Heart right ventricle (tissue), 16 donors: Measurements from ENCODE around the gene HNMT. TPM values are rescaled to one million over a fixed set of nuclear protein-coding genes. Genes with fewer than 3 reads are reported as not detected.

ENCODE experiments used
- ATAC-seq, 8 donors: fragments of 200-7000 bp; cut with Tn5 transposase; one replicate each; pipeline ENCODE4 v1.9.1; 2020; ENCODE audit warnings: mild to moderate bottlenecking in 8 of 8, moderate library complexity in 8 of 8, moderate number of reproducible peaks in 1 of 8
- DNase-seq, 2 donors: peaks; one replicate each; pipeline ENCODE4 v3.0.0-alpha.2; 2020
- H3K27ac ChIP-seq, 10 donors: fragments of 200-600 bp; sonication (generic) in 2 of 10; one replicate each; pipeline versions ENCODE4 v1.5.0 to v1.8.0; 2020 to 2022; ENCODE audit warnings: mild to moderate bottlenecking in 3 of 10
- H3K27me3 ChIP-seq, 7 donors: fragments of 200-600 bp; one replicate each; pipeline ENCODE4 v1.8.0; 2021 to 2022; ENCODE audit warnings: mild to moderate bottlenecking in 2 of 7
- H3K36me3 ChIP-seq, 9 donors: fragments of 200-600 bp; sonication (generic) in 1 of 9; one replicate each; pipeline versions ENCODE4 v1.5.0 to v1.8.0; 2020 to 2022; ENCODE audit warnings: mild to moderate bottlenecking in 2 of 9
- H3K4me1 ChIP-seq, 9 donors: fragments of 200-600 bp; sonication (generic) in 1 of 9; one replicate each; pipeline versions ENCODE4 v1.5.0 to v1.8.0; 2020 to 2022; ENCODE audit warnings: mild to moderate bottlenecking in 4 of 9
- H3K4me3 ChIP-seq, 10 donors: fragments of 200-600 bp; sonication (generic) in 2 of 10; one replicate each; pipeline versions ENCODE4 v1.5.0 to v1.8.0; 2020 to 2022; ENCODE audit warnings: mild to moderate bottlenecking in 7 of 10, moderate library complexity in 2 of 10
- H3K9me3 ChIP-seq, 11 donors: fragments of 200-600 bp in 10 of 11; sonication (generic) in 2 of 11; one replicate each; pipeline versions ENCODE4 v1.5.0 to v1.8.0; 2013 to 2022; ENCODE audit warnings: mild to moderate bottlenecking in 2 of 11, control low read depth in 1 of 11, moderate library complexity in 1 of 11
- CTCF ChIP-seq, 9 donors: fragments of 200-600 bp; sonication (generic) in 2 of 9; IDR thresholded peaks; one replicate each; pipeline versions ENCODE4 v1.5.0 to v1.8.0; 2021 to 2022; ENCODE audit warnings: antibody characterized with exemption in 9 of 9, mild to moderate bottlenecking in 5 of 9, moderate library complexity in 1 of 9
- WGBS, 2 donors: extraction: QIAGEN DNeasy Blood & Tissue Kit; methylation state at CpG; one replicate each; pipeline ENCODE4 v1.1.7; 2013; ENCODE audit warnings: inconsistent platforms in 1 of 2; 5-methylcytosine and 5-hydroxymethylcytosine counted together
- intact Hi-C, 10 donors: fragments of 100-400 bp; cut with DNase I; formaldehyde crosslinking; loops; one replicate each; pipeline versions ENCODE4 v1.11.1 to v1.14.2; 2022
- polyA plus RNA-seq, 2 donors: library from polyadenylated mRNA; stranded (reverse); fragments of 200-250 nt; gene quantifications; one replicate each; pipeline ENCODE4 v1.2.3, GENCODE V29; 2013
- total RNA-seq, 10 donors: library from RNA; stranded (reverse); fragmentation: NEBNext Ultra II Directional in 3 of 10; extraction: Animal tissue kit (Norgen Biotek cat#: 25700) in 3 of 10; gene quantifications; one replicate each; pipeline versions ENCODE4 v1.2.1 to v1.2.4, GENCODE V29; 2021 to 2023
- donor health status: Arrhythmogenic right ventricular cardiomyopathy.
- donor health status: ischemic (EF 13 %, LVEDD 7.1; RV severe dilation, severe dysfunction).
- donor health status: healthy with polysubstance abuse.
- donor health status: DM: no; HTN: yes; CAD: no.
- donor health status: DM: no; HTN: no; CAD: no.
- donor health status: ischemic (EF 25% LVEDD 6.9; RV normal size, moderate dysfunction).
- donor health status: ischemic (EF 25% LVEDD 5.7; RV mildly dilated, moderate dysfunction).
- donor health status: healthy.
- donor health status: DM: yes; HTN: yes; CAD: no.
- donor health status: Ischemic cardiomyopathy.
- donor health status: ischemic (EF 35%, LVEDD 5.7; RV mildly dilated, moderate dysfunction).
- donor health status: nonischemic (EF 11% LVEDD 7.7; RV severe dilation, severe dysfunction).
- donor health status: DM: yes; HTN: yes; CAD: no.
- donor health status: PGD.
- donor health status: ischemic (EF 29% LVEDD 5.4; RV normal size, mild dysfunction).
- donor health status: nonischemic (EF 23%, LVEDD 6.1; RV moderate dilation, normal function).

HNMT gene
- total and polyA plus RNA-seq, 12 donors: 7.2 to 24.9 (median 10.6) TPM

GRCh38 chr2:137998503-137998902, 34.2 kb downstream of the HNMT start:
- WGBS, 2 donors: 48 to 67% methylated on average over 1 of the region's 1 CpG
- DNase-seq (no peak), ATAC-seq (no peak)
- no peaks in the 10 kb centered on the region for H3K27me3 ChIP-seq
- no peak overlapping the region for H3K4me3 ChIP-seq
- no peak overlapping the region for H3K27ac ChIP-seq
- H3K9me3 ChIP-seq: peaks cover 0 to 26% (median 0%) of the 10 kb centered on the region in 11 donors
- peaks cover 0 to 28% (median 5%) of the 10 kb centered on the region in 9 donors for H3K36me3 ChIP-seq
- H3K4me1 ChIP-seq: no peaks in the 10 kb centered on the region
- intact Hi-C loops: no loop called here
- TF ChIP-seq CTCF (IDR thresholded peaks at IDR 0.05): no peak

- no peak for ATAC-seq
- TF ChIP-seq CTCF (IDR thresholded peaks at IDR 0.05): no peak
Observed at GRCh38 chr2:137999273-137999672, 35.0 kb downstream of the HNMT start.

GRCh38 chr2:138000009-138000408, 35.7 kb downstream of the HNMT start:
- 79 to 86% methylated on average over 1 of the region's 1 CpG for WGBS, 2 donors
- DNase-seq: no peak
- intact Hi-C loops: no loop called here
- Histone ChIP-seq H3K4me1 (no peaks in the 10 kb centered on the region), H3K27me3 (no peaks in the 10 kb centered on the region), H3K4me3 (no peak overlapping the region), H3K36me3 (peaks cover 0 to 43% (median 5%) of the 10 kb centered on the region in 9 donors), H3K9me3 (peaks cover 0 to 15% (median 0%) of the 10 kb centered on the region in 11 donors), H3K27ac (no peak overlapping the region)
- ATAC-seq: no peak
- TF ChIP-seq CTCF (IDR thresholded peaks at IDR 0.05): no peak

More at GRCh38 chr2:137999273-137999672, 35.0 kb downstream of the HNMT start:
- H3K4me3 ChIP-seq: no peak overlapping the region
- H3K27ac ChIP-seq: no peak overlapping the region
- peaks cover 0 to 35% (median 5%) of the 10 kb centered on the region in 9 donors for H3K36me3 ChIP-seq
- no peak for DNase-seq
- H3K4me1 ChIP-seq: no peaks in the 10 kb centered on the region
- intact Hi-C loops: no loop called here
- peaks cover 0 to 19% (median 0%) of the 10 kb centered on the region in 11 donors for H3K9me3 ChIP-seq
- no peaks in the 10 kb centered on the region for H3K27me3 ChIP-seq
- WGBS, 2 donors: 86 to 90% methylated on average over 1 of the region's 1 CpG

GRCh38 chr2:138000796-138001195, 36.5 kb downstream of the HNMT start:
- TF ChIP-seq CTCF (IDR thresholded peaks at IDR 0.05): no peak
- intact Hi-C loops: no loop called here
- Histone ChIP-seq H3K36me3 (peaks cover 0 to 51% (median 5%) of the 10 kb centered on the region in 9 donors), H3K9me3 (peaks cover 0 to 11% (median 0%) of the 10 kb centered on the region in 11 donors), H3K27me3 (no peaks in the 10 kb centered on the region), H3K4me1 (no peaks in the 10 kb centered on the region), H3K27ac (no peak overlapping the region), H3K4me3 (no peak overlapping the region)
- DNase-seq (no peak), ATAC-seq (no peak)
